ENCODE measurements around the gene NKAIN4.

DNA sequence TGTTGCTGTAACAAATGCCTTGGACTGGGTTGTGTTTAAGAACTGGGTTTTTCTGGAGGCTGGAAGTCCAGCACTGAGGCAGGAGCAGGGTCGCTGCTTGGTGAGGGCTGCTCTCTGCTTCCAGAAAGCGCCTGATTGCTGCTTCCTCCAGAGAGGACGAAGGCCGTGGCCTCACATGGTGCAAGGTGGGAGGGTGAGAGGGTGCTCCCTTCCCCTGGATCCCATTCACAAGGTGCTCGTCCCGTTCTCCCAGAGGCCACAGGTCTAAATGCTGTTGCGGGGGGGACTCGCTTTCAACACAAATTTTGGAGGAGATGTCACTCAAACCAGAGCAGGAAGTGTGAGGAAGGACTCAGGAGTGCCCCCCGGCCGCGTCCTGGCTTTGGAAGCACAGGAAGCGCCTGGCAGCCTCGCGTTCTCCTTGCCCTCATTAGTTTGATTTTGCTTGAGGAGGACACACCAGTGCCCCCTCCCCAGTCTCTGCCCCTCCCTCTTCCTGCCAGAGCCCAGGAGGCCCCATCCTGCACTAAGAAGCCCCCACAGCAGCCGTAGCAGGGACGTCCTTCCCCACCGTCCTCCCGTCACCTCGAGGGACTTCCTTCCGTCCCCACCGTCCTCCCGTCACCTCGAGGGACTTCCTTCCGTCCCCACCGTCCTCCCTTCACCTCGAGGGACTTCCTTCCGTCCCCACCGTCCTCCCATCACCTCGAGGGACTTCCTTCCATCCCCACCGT is 7.7 kb upstream of the NKAIN4 start:
- no peak for TF ChIP-seq EZH2 (IDR thresholded peaks at IDR 0.05; ENCODE audit: borderline replicate concordance, low read depth, low read length, poor library complexity, severe bottlenecking)
- no peak for TF ChIP-seq CTCF (conservative IDR thresholded peaks at IDR 0.05; ENCODE audit: low read depth, low read length)

All from A673 (cell line).